ENCODE results near the gene CHRNA1. TPM values are rescaled to one million over a fixed set of nuclear protein-coding genes. Genes with fewer than 3 reads are reported as not detected.

Gene CHRNA1
- total RNA-seq, 1 donor: under 0.01 TPM

DNA sequence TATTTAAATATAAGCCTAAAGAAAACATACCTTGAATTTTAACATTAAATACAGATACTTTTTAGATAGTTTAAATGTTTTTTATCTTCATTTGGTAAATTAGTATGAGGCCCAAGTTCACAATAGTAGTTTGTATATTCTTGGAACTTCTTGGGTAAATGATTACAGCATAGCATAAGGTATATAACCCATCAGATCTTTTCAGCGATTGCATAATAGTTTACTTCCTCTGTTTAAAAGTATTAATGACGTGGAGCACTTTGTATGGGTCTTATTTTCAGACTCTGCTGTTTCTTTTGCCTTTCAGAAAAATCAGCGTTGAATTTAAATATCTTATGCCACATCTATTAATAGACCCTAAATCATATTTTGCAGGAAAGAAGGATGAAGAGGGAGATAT lies 60.2 kb downstream of the CHRNA1 start:
- TF ChIP-seq, protein P1, sequence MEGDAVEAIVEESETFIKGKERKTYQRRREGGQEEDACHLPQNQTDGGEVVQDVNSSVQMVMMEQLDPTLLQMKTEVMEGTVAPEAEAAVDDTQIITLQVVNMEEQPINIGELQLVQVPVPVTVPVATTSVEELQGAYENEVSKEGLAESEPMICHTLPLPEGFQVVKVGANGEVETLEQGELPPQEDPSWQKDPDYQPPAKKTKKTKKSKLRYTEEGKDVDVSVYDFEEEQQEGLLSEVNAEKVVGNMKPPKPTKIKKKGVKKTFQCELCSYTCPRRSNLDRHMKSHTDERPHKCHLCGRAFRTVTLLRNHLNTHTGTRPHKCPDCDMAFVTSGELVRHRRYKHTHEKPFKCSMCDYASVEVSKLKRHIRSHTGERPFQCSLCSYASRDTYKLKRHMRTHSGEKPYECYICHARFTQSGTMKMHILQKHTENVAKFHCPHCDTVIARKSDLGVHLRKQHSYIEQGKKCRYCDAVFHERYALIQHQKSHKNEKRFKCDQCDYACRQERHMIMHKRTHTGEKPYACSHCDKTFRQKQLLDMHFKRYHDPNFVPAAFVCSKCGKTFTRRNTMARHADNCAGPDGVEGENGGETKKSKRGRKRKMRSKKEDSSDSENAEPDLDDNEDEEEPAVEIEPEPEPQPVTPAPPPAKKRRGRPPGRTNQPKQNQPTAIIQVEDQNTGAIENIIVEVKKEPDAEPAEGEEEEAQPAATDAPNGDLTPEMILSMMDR (IDR thresholded peaks at IDR 0.05; ENCODE audit: insufficient read depth, low read depth, low read length): no peak
- no peak for DNase-seq (ENCODE audit: low read depth)
- no peak overlapping the region for H3K4me3 ChIP-seq (ENCODE audit: low read depth, low read length)

DNA sequence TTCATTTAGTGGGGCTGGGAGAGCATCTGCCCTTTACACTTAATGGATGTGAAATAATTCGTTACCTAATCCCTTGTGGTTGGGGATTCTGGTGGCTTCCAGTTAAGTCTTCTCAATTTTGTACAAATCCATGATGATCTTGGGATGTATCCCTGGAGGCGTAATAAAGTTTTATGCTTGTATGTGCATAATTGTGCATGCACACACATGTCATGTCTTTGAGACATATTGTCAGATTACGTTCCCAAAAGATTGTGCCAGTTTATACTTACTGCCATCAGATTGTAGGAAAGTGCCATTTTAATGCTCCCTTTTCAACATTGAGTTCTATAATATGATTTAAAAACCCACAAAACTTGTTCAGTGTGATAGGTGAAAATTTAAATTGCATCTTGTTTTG lies 60.8 kb downstream of the CHRNA1 start:
- TF ChIP-seq, protein P1 (IDR thresholded peaks at IDR 0.05; ENCODE audit: insufficient read depth, low read depth, low read length): no peak
- no peak overlapping the region for H3K4me3 ChIP-seq (ENCODE audit: low read depth, low read length)
- no peak for DNase-seq (ENCODE audit: low read depth)

DNA sequence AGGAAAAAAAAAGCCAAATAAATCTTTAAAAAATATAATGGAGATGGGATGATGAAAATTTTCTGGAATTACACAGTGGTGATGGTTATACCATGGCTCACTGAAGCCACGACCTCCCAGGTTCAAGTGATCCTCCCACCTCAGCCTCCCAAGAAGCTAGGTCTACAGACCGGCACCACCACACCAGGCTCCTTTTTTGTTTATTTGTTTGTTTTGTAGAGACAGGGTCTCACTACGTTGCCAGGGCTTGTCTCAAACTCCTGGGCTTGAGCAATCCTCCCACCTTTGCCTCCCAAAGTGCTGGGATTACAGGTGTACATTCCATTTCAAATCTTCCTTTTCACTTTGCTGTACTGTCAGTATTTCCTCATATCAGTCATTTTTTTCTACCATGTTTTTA lies 61.7 kb downstream of the CHRNA1 start:
- DNase-seq (ENCODE audit: low read depth): no peak
- TF ChIP-seq, protein P1 (IDR thresholded peaks at IDR 0.05; ENCODE audit: insufficient read depth, low read depth, low read length): no peak
- no peak overlapping the region for H3K4me3 ChIP-seq (ENCODE audit: low read depth, low read length)

DNA sequence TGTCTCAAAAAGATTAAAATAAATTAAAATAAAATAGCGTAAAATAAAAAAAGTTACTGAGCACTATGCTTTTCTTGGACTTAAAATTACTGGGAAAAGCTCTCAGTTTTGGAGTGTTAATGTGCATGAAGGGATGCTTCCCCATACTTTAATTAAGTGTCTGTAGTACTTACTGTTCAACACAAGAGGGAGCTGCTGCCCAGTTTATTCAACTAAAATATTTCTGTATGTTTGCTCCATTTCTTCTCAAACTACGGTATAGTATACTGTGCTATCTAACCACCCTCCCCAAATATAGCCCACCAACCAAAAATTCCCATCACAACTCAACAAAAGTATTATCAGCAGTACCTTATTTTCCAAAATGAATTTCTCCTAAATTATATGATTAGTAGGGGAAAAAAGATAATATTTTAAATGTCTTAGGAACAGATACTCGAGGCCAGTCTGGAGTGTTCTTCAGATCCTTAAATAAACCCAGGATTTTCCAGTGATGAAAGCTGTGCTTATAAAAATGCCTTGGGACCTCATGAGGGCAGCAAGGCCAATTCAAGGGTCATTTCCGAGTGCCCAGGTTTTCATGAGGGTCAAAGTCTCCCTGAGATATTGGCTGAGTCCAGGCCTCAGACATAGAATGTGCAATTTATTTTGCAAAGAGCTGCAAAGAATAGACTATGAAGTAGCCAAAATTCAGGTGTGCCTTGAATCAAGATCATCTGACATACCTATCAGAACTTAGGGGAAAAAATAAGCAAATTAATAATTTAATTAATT lies 64.1 kb downstream of the CHRNA1 start:
- TF ChIP-seq, protein P1 (IDR thresholded peaks at IDR 0.05; ENCODE audit: insufficient read depth, low read depth, low read length): peak; percentile 71
- no peak overlapping the region for H3K4me3 ChIP-seq (ENCODE audit: low read depth, low read length)
- peak; percentile 66 for DNase-seq (ENCODE audit: low read depth)

Other genes with a start within 250 kb of the CHRNA1 start
- 13.0 and 15.1 TPM in 2 replicates for gene WIPF1, start 166.7 kb downstream of the CHRNA1 start, total RNA-seq
- 45.3 and 64.1 TPM in 2 replicates for gene CHN1, start 240.9 kb upstream of the CHRNA1 start, total RNA-seq

Measured in fibroblast of villous mesenchyme (primary cell).